Sigmoid colon (tissue), 4 donors: ENCODE results near the gene ZBED5.

Experiments
- CTCF ChIP-seq, 4 experiments: fragments of 450-650 bp in 3 of 4; fragments of 200-600 bp in 1 of 4; IDR thresholded peaks; one replicate each; pipeline ENCODE4 v1.5.1; 2016 to 2019; ENCODE audit warnings: antibody characterized with exemption in 4 of 4, mild to moderate bottlenecking in 3 of 4, moderate library complexity in 2 of 4
- EP300 ChIP-seq, 4 donors: sonication (generic); formaldehyde crosslinking; IDR thresholded peaks; one replicate each; pipeline ENCODE4 v1.6.1; 2017; ENCODE audit warnings: antibody characterized with exemption in 4 of 4
- POLR2A ChIP-seq, 2 donors: fragments of 450-650 bp; IDR thresholded peaks; one replicate each; pipeline ENCODE4 v1.6.1; 2016; ENCODE audit warnings: antibody characterized with exemption in 2 of 2, mild to moderate bottlenecking in 2 of 2, moderate library complexity in 2 of 2
- POLR2AphosphoS5 ChIP-seq, 4 donors: sonication (generic); formaldehyde crosslinking; IDR thresholded peaks; one replicate each; pipeline ENCODE4 v1.6.1; 2017; ENCODE audit warnings: antibody characterized with exemption in 4 of 4

- TF ChIP-seq CTCF (IDR thresholded peaks at IDR 0.05) (no peak), POLR2AphosphoS5 (IDR thresholded peaks at IDR 0.05) (no peak), POLR2A (IDR thresholded peaks at IDR 0.05) (no peak), EP300 (IDR thresholded peaks at IDR 0.05) (no peak)
Observed at GRCh38 chr11:10844356-10844755, 13.5 kb downstream of the ZBED5 start.
